ENCODE data around the gene SNX33.
"Not testable (repeated sequence)": the region's sequence is repeated elsewhere in the genome, so short reads cannot be mapped to it uniquely, and the experiment has no call there.

The SNX33 gene

GRCh38 chr15:75703440-75704262 is 55.9 kb downstream of the SNX33 start:
- DNase-seq = not testable (repeated sequence)

GRCh38 chr15:75704263-75704615 is 56.5 kb downstream of the SNX33 start:
- DNase-seq = no peak

DNA sequence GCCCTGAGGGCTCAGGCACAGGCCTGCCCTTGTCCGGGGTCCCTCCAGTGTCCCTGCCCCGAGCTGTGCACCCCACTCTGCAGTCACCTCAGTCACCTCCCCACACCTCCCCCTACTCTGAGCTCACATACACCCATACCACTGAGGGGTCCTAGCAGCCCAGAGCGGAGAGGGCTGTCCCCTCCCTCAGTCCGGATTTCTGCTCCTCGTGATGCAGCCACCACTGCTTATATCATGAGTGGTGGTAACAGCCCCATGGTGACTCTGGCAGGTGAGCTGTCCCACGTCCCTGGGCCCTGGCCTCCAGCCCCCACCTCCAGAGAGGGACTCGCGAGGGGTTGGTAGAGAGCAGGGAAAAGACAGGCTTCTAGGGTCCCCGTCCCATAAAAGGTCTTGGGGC is 56.9 kb downstream of the SNX33 start:
- no peak for DNase-seq

GRCh38 chr15:75705375-75705774 is 57.7 kb downstream of the SNX33 start:
- DNase-seq = not testable (repeated sequence)

DNA sequence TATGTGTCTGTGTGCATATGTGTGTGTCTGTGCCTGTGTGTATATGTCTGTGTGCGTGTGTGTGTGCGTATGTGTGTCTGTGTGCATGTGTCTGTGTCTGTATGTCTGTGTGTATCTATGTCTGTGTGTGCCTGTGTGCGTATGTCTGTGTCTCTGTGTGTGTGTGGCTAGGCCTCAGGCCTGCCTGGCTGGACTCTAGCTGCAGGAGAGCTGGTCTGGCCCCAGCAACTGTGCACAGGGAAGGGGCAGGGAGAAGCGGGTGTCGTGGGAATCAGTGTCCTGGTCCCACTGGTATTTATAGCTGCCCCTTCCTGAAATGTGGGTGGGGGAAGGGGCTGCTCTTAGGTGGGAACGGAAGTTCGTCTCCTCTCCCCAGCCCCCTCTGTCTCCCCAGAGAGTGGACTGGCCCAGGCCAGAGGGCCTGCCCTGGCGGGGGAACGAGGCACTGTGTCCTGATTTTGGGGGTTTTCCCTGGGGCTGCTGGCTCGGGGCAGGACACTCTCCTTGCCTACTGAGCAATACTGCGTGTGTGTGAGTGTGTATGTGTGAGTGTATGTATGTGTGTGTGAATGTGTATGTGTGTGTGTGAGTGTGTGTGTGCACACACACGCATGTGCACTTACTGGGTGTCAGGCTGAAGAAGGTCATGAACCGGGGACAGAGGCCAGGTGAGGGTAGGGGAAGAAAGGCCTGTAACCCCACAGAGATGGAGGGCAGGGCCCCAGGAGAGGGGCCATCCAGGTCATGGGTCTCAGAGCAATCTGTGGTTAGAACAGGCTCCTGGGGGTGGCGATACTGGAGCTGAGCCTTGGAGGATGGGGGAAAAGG is 58.4 kb downstream of the SNX33 start:
- DNase-seq = peak in 1 of 3 donors; percentile 29

DNA sequence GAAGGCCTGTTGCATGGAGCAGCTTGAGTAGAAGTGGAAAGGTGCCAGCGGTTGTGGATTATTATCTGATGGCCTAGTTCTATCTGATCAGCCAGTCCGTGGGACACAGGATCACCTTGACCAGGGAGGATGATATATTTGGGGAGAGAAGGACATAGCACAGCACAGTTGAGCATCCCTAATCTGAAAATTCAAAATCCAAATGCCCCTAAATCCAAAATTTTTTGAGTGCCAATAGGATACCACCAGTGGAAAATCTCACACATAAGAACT is 58.9 kb downstream of the SNX33 start:
- no peak for DNase-seq

- DNase-seq = not testable (repeated sequence)
Observed at GRCh38 chr15:75709458-75709857, 61.7 kb downstream of the SNX33 start.

GRCh38 chr15:75710874-75711273 is 63.2 kb downstream of the SNX33 start:
- DNase-seq = peak; percentile 36 to 62 (median 51)

GRCh38 chr15:75711495-75711894 is 63.8 kb downstream of the SNX33 start:
- DNase-seq = peak; percentile 33 to 50 (median 35)

Measured in suppressor macrophage treated with lipopolysaccharide for 1 hour (primary cell).